ENCODE measurements around the gene APCDD1L.

GRCh38 chr20:58521763-58522162 lies 6.6 kb upstream of the APCDD1L start:
- TF ChIP-seq EZH2phosphoT487 (IDR thresholded peaks at IDR 0.05; ENCODE audit: borderline replicate concordance) (no peak), CTCF (conservative IDR thresholded peaks at IDR 0.05; ENCODE audit: low read length) (no peak)

Measured in Loucy (cell line).